Measurements from ENCODE around the gene KANSL1. TPM values are rescaled to one million over a fixed set of nuclear protein-coding genes. Genes with fewer than 3 reads are reported as not detected.
A peak's percentile ranks its signal among the peaks of the same experiment; 100 is the strongest.

KANSL1 gene
- total and polyA plus RNA-seq, 9 of the 15 experiments (the other 6 are each of a cell fraction or from before 2014, with no cell fraction given) = 3.6 to 55.4 (median 31.8) TPM

DNA sequence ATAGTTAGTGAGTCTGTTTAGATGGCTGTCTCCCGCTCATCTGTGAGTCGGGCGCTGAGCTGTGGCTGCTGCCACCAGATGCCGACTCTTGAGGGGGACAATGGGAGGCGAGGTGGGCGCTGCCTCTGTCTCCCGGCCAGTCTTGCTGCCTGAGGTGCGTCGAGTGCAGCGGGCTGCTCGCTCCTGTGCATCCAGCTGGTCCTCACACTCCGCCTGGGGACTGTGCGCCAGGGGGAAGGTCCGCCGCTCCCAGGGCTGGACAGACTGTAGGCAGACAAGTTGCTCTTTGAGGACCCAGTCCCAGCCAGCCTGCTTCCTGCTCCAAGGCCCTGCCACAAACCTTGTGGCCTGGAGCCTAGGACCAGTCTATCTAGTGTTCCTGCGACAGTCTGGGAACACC lies 161.8 kb downstream of the KANSL1 start:
- peaks cover 87% of the 10 kb centered on the region for H3K36me3 ChIP-seq (ENCODE audit: control insufficient read depth, insufficient read depth, low read length)
- CTCF ChIA-PET (ENCODE audit: low intra/inter-chr PET ratio) = no interaction called here
- H3K4me1 ChIP-seq (replicated peaks in 1 of 2; ENCODE audit: control insufficient read depth in 2 of 2, insufficient read depth in 2 of 2, low read length in 2 of 2) = peaks cover 0 to 3% of the 10 kb centered on the region in 2 experiments; a peak in 2 of 5 replicates

More for the DNA sequence above, 161.8 kb downstream of the KANSL1 start:
- in situ Hi-C loops (cut with MboI) (no loop called here), intact Hi-C loops (cut with micrococcal nuclease) (no loop called here)
- Histone ChIP-seq H3K4me2 (ENCODE audit: insufficient read depth, low read length) (no peak overlapping the region), H4K20me1 (replicated peaks; ENCODE audit: control insufficient read depth, insufficient read depth, low read length) (no peaks in the 10 kb centered on the region), H3K27ac (ENCODE audit: extremely low read depth, low read depth, low read length) (no peak overlapping the region), H3K9me1 (ENCODE audit: control insufficient read depth, insufficient read depth, low read length) (no peaks in the 10 kb centered on the region), H3K27me3 (ENCODE audit: control insufficient read depth in 2 of 2, insufficient read depth in 2 of 2, low read length in 2 of 2) (no peaks in the 10 kb centered on the region), H3K9ac (ENCODE audit: insufficient read depth in 1 of 2, low read depth in 2 of 2, low read length in 2 of 2) (no peak overlapping the region), H3K79me2 (ENCODE audit: control insufficient read depth, insufficient read depth, low read length) (no peaks in the 10 kb centered on the region), H3K4me3 (no peak overlapping the region), H3K9me3 (replicated peaks; ENCODE audit: control insufficient read depth, insufficient read depth, low read depth, low read length) (no peaks in the 10 kb centered on the region), H2AFZ (ENCODE audit: low read depth, low read length) (no peak overlapping the region)
- POLR2A ChIA-PET = interaction anchor here (0.8 kb wide), 1 partner anchor 18 kb away, joined by 5 read pairs; no protein-coding TSS in a partner anchor
- WGBS (ENCODE audit: insufficient coverage, low coverage, missing lambda C conversion rate) = 97% methylated on average over 16 of the region's 16 CpGs
- no peak for ATAC-seq
- no TSS peak for BruUV-seq (replicated peaks)
- DNase-seq (ENCODE audit: extremely low read depth in 1 of 4, low spot score in 3 of 4) = no peak
- FAIRE-seq = no peak
- TF ChIP-seq, protein P1, sequence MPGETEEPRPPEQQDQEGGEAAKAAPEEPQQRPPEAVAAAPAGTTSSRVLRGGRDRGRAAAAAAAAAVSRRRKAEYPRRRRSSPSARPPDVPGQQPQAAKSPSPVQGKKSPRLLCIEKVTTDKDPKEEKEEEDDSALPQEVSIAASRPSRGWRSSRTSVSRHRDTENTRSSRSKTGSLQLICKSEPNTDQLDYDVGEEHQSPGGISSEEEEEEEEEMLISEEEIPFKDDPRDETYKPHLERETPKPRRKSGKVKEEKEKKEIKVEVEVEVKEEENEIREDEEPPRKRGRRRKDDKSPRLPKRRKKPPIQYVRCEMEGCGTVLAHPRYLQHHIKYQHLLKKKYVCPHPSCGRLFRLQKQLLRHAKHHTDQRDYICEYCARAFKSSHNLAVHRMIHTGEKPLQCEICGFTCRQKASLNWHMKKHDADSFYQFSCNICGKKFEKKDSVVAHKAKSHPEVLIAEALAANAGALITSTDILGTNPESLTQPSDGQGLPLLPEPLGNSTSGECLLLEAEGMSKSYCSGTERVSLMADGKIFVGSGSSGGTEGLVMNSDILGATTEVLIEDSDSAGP (CRISPR knock-in tag; IDR thresholded peaks at IDR 0.05) = no peak
- TF ChIP-seq ZNF41 (CRISPR knock-in tag; conservative IDR thresholded peaks at IDR 0.05) = no peak
- TF ChIP-seq RBM22 (IDR thresholded peaks at IDR 0.05; ENCODE audit: low read depth, low read length, poor library complexity, severe bottlenecking) = peak; percentile 89
- no peak for TF ChIP-seq JUND (IDR thresholded peaks at IDR 0.05; ENCODE audit: borderline replicate concordance, low read depth, low read length)
- no peak for TF ChIP-seq JUND (tag; IDR thresholded peaks at IDR 0.05; ENCODE audit: borderline replicate concordance, low read depth, low read length)
- TF ChIP-seq POLR2G (IDR thresholded peaks at IDR 0.05; ENCODE audit: low read depth, low read length) = peak; percentile 51; the same call in 1 of the 2 replicates

Data from K562 (cell line).